Measurements from ENCODE around the gene RIMS1.

GRCh38 chr6:72248621-72249020, 362.3 kb downstream of the RIMS1 start:
- TF ChIP-seq EZH2 (IDR thresholded peaks at IDR 0.05; ENCODE audit: insufficient read depth, low read length) (no peak), CTCF (IDR thresholded peaks at IDR 0.05; ENCODE audit: insufficient read depth, low read depth, low read length) (no peak)

Measured in astrocyte (in vitro differentiated cells and primary cell).